HG03025 (cell line): Measurements from ENCODE around the gene IL2.

Source experiments
- ATAC-seq: cut with Tn5 transposase; IDR thresholded peaks from one replicate; pipeline ENCODE4 v1.9.1; 2021; ENCODE audit warnings: mild to moderate bottlenecking, moderate library complexity; ENCODE audit not compliant: unreplicated experiment, low FRiP score

IL2 gene

GRCh38 chr4:122456231-122457116 is at the start of gene IL2:
Gene IL2 (minus strand): TSS chr4:122456725. CDS start chr4:122456440, 285 bp downstream.
- no peak for ATAC-seq

GRCh38 chr4:122503214-122503613 is 46.7 kb upstream of the IL2 start:
- ATAC-seq, result no peak

GRCh38 chr4:122500852-122501501 is 44.5 kb upstream of the IL2 start:
- ATAC-seq, result no peak

GRCh38 chr4:122489061-122489460 is 32.5 kb upstream of the IL2 start:
- ATAC-seq, result no peak

GRCh38 chr4:122483481-122483880 is 27.0 kb upstream of the IL2 start:
- no peak for ATAC-seq

- no peak for ATAC-seq
These were observed 25.4 kb upstream of the IL2 start for GRCh38 chr4:122481766-122482405.

GRCh38 chr4:122480655-122481487 is 24.3 kb upstream of the IL2 start:
- ATAC-seq, result no peak

- no peak for ATAC-seq
These were observed 23.5 kb upstream of the IL2 start for GRCh38 chr4:122479935-122480416.

GRCh38 chr4:122476745-122477144 is 20.2 kb upstream of the IL2 start:
- ATAC-seq, result no peak

- no peak for ATAC-seq
These were observed 19.6 kb upstream of the IL2 start for GRCh38 chr4:122476126-122476525.

GRCh38 chr4:122475233-122475632 is 18.7 kb upstream of the IL2 start:
- no peak for ATAC-seq

GRCh38 chr4:122469457-122469856 is 12.9 kb upstream of the IL2 start:
- no peak for ATAC-seq

- ATAC-seq, result no peak
These were observed 2.1 kb upstream of the IL2 start for GRCh38 chr4:122458625-122459024.

GRCh38 chr4:122453384-122453995 is 3.0 kb downstream of the IL2 start:
- ATAC-seq, result no peak

- no peak for ATAC-seq
These were observed 5.7 kb downstream of the IL2 start for GRCh38 chr4:122450847-122451246.

GRCh38 chr4:122434285-122434684 is 22.2 kb downstream of the IL2 start:
- no peak for ATAC-seq

- ATAC-seq, result no peak
These were observed 25.2 kb downstream of the IL2 start for GRCh38 chr4:122431351-122431750.

- ATAC-seq, result no peak
These were observed 33.3 kb downstream of the IL2 start for GRCh38 chr4:122423246-122423645.

- ATAC-seq, result peak; percentile 72
These were observed 44.0 kb downstream of the IL2 start for GRCh38 chr4:122412547-122412946.

GRCh38 chr4:122403861-122404260 is 52.7 kb downstream of the IL2 start:
- no peak for ATAC-seq
